ENCODE data around the gene RARS2. TPM values are rescaled to one million over a fixed set of nuclear protein-coding genes. Genes with fewer than 3 reads are reported as not detected.

RARS2 gene
- total RNA-seq, 5 donors from 2014 or later (not counting 1 experiment from before 2014, with no cell fraction given): 27.5 to 31.4 (median 28.4) TPM

GRCh38 chr6:87483929-87484328 is 105.9 kb downstream of the RARS2 start:
- CTCF ChIA-PET: no interaction called here
- Mint-ChIP-seq H3K4me3 (no peak overlapping the region), H3K4me1 (peaks cover 5 to 25% (median 10%) of the 10 kb centered on the region in 3 donors)

GRCh38 chr6:87482366-87482765 is 107.4 kb downstream of the RARS2 start:
- Histone ChIP-seq H3K36me3 (ENCODE audit: control insufficient read depth in 2 of 2, extremely low read depth in 1 of 2, insufficient read depth in 1 of 2, low read length in 1 of 2) (peaks cover 6 to 28% of the 10 kb centered on the region in 2 donors), H3K4me3 (ENCODE audit: control insufficient read depth in 1 of 2, extremely low read depth in 1 of 2, low read length in 1 of 2) (no peak overlapping the region), H3K27ac (ENCODE audit: low read length) (no peak overlapping the region), H3K27me3 (replicated peaks in 1 of 2; ENCODE audit: control insufficient read depth in 2 of 2, extremely low read depth in 1 of 2, insufficient read depth in 2 of 2, low read length in 1 of 2) (no peaks in the 10 kb centered on the region), H3K4me1 (ENCODE audit: control insufficient read depth in 1 of 2, extremely low read depth in 1 of 2, insufficient read depth in 2 of 2, low read length in 2 of 2) (peaks cover 0 to 4% of the 10 kb centered on the region in 2 experiments), H3K9me3 (no peaks in the 10 kb centered on the region)
- DNase-seq (no peak), ATAC-seq (replicated peaks in 1 of 4) (no peak)
- H3K27ac Mint-ChIP-seq: no peak overlapping the region
- ChIA-PET CTCF (interaction anchor here in 1 of 2 donors (0.5 kb wide), 1 partner anchor 309 kb away, joined by 3 read pairs; no protein-coding TSS in a partner anchor), POLR2A (no interaction called here)
- peaks cover 2 to 21% (median 6%) of the 10 kb centered on the region in 3 donors for H3K4me1 Mint-ChIP-seq
- H3K9me3 Mint-ChIP-seq: no peaks in the 10 kb centered on the region
- H3K27me3 Mint-ChIP-seq: no peaks in the 10 kb centered on the region
- H3K36me3 Mint-ChIP-seq: peaks cover 42% of the 10 kb centered on the region
- no CpG with 5 or more reads among the region's 4 CpGs for WGBS (ENCODE audit: insufficient coverage)
- no peak overlapping the region for H3K4me3 Mint-ChIP-seq

More at GRCh38 chr6:87483929-87484328, 105.9 kb downstream of the RARS2 start:
- Mint-ChIP-seq H3K27ac (no peak overlapping the region), H3K27me3 (no peaks in the 10 kb centered on the region), H3K36me3 (peaks cover 39% of the 10 kb centered on the region), H3K9me3 (no peaks in the 10 kb centered on the region)
- POLR2A ChIA-PET: no interaction called here
- H3K4me3 ChIP-seq (ENCODE audit: control insufficient read depth in 1 of 2, extremely low read depth in 1 of 2, low read length in 1 of 2): no peak overlapping the region
- H3K4me1 ChIP-seq (ENCODE audit: control insufficient read depth in 1 of 2, extremely low read depth in 1 of 2, insufficient read depth in 2 of 2, low read length in 2 of 2): peaks cover 0 to 4% of the 10 kb centered on the region in 2 experiments
- DNase-seq (peak in 7 of 35 experiments; percentile 2 to 13 (median 7)), ATAC-seq (replicated peaks in 1 of 4) (no peak)
- no peak overlapping the region for H3K27ac ChIP-seq (ENCODE audit: low read length)
- 30% methylated on average over 2 of the region's 9 CpGs for WGBS (ENCODE audit: insufficient coverage)
- no peaks in the 10 kb centered on the region for H3K9me3 ChIP-seq
- no peaks in the 10 kb centered on the region for H3K27me3 ChIP-seq (replicated peaks in 1 of 2; ENCODE audit: control insufficient read depth in 2 of 2, extremely low read depth in 1 of 2, insufficient read depth in 2 of 2, low read length in 1 of 2)
- peaks cover 6 to 14% of the 10 kb centered on the region in 2 donors for H3K36me3 ChIP-seq (ENCODE audit: control insufficient read depth in 2 of 2, extremely low read depth in 1 of 2, insufficient read depth in 1 of 2, low read length in 1 of 2)

DNA sequence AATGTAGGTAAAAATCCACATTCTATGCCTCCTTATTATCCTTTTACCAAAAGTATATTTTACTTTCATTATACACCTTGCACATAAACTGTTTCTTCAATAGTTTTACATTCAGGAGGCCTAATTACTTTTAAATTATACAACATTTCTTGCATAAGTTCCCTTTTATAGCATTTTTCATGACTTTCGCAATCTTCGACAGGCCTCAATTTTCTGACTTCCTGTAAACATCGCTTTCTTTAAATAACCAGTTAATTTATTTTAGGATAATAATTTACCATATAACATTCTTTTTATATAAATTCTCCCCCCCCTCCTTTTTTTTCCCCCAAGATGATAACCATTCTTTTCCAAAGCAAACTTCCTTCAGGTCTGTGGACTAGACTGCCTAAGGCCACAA is 107.9 kb downstream of the RARS2 start:
- no peaks in the 10 kb centered on the region for H3K9me3 ChIP-seq
- H3K27ac ChIP-seq (ENCODE audit: low read length): no peak overlapping the region
- Mint-ChIP-seq H3K27me3 (no peaks in the 10 kb centered on the region), H3K4me1 (peaks cover 2 to 18% (median 4%) of the 10 kb centered on the region in 3 donors), H3K27ac (no peak overlapping the region), H3K36me3 (peaks cover 42% of the 10 kb centered on the region), H3K9me3 (no peaks in the 10 kb centered on the region), H3K4me3 (no peak overlapping the region)
- no peaks in the 10 kb centered on the region for H3K27me3 ChIP-seq (replicated peaks in 1 of 2; ENCODE audit: control insufficient read depth in 2 of 2, extremely low read depth in 1 of 2, insufficient read depth in 2 of 2, low read length in 1 of 2)
- peaks cover 0 to 4% of the 10 kb centered on the region in 2 experiments for H3K4me1 ChIP-seq (ENCODE audit: control insufficient read depth in 1 of 2, extremely low read depth in 1 of 2, insufficient read depth in 2 of 2, low read length in 2 of 2)
- peaks cover 6 to 29% of the 10 kb centered on the region in 2 donors for H3K36me3 ChIP-seq (ENCODE audit: control insufficient read depth in 2 of 2, extremely low read depth in 1 of 2, insufficient read depth in 1 of 2, low read length in 1 of 2)
- ATAC-seq (replicated peaks in 1 of 4): no peak
- POLR2A ChIA-PET: no interaction called here
- no peak for DNase-seq
- CTCF ChIA-PET: interaction anchor here in 1 of 2 donors (0.5 to 0.7 kb wide), 2 partner anchors 9 to 309 kb away, joined by 3 to 4 read pairs; partner anchors contain the start of gene SLC35A1
- H3K4me3 ChIP-seq (ENCODE audit: control insufficient read depth in 1 of 2, extremely low read depth in 1 of 2, low read length in 1 of 2): no peak overlapping the region
- no CpG with 5 or more reads among the region's 3 CpGs for whole genome bisulfite sequencing (ENCODE audit: insufficient coverage)

- H3K27ac Mint-ChIP-seq: peak overlapping the region; percentile 99 to 100
- DNase-seq (peak in 30 of 35 experiments; percentile 33 to 72 (median 54)), ATAC-seq (replicated peaks in 1 of 4) (peak; percentile 71 to 72 (median 72))
- peaks cover 10% of the 10 kb centered on the region for H3K36me3 Mint-ChIP-seq
- ChIA-PET POLR2A (no interaction called here), CTCF (no interaction called here)
- H3K9me3 ChIP-seq: no peaks in the 10 kb centered on the region
- peaks cover 6 to 12% of the 10 kb centered on the region in 2 experiments for H3K4me1 ChIP-seq (ENCODE audit: control insufficient read depth in 1 of 2, extremely low read depth in 1 of 2, insufficient read depth in 2 of 2, low read length in 2 of 2)
- peaks cover 0 to under 1% of the 10 kb centered on the region in 2 donors for H3K27me3 Mint-ChIP-seq
- 0% methylated on average over 1 of the region's 15 CpGs for WGBS (ENCODE audit: insufficient coverage)
- peak overlapping the region; percentile 96 to 98 (median 96) for H3K4me3 Mint-ChIP-seq
- no peaks in the 10 kb centered on the region for H3K27me3 ChIP-seq (replicated peaks in 1 of 2; ENCODE audit: control insufficient read depth in 2 of 2, extremely low read depth in 1 of 2, insufficient read depth in 2 of 2, low read length in 1 of 2)
- H3K36me3 ChIP-seq (ENCODE audit: control insufficient read depth in 2 of 2, extremely low read depth in 1 of 2, insufficient read depth in 1 of 2, low read length in 1 of 2): peaks cover 0 to 11% of the 10 kb centered on the region in 2 donors
- H3K4me3 ChIP-seq (ENCODE audit: control insufficient read depth in 1 of 2, extremely low read depth in 1 of 2, low read length in 1 of 2): peak overlapping the region; percentile 93 to 98
- H3K4me1 Mint-ChIP-seq: peaks cover 14 to 33% (median 29%) of the 10 kb centered on the region in 3 donors
- peak overlapping the region; percentile 93 for H3K27ac ChIP-seq (ENCODE audit: low read length)
- no peaks in the 10 kb centered on the region for H3K9me3 Mint-ChIP-seq
Observed at GRCh38 chr6:87473419-87473903, 116.3 kb downstream of the RARS2 start.

- Histone ChIP-seq H3K27me3 (replicated peaks in 1 of 2; ENCODE audit: control insufficient read depth in 2 of 2, extremely low read depth in 1 of 2, insufficient read depth in 2 of 2, low read length in 1 of 2) (no peaks in the 10 kb centered on the region), H3K36me3 (ENCODE audit: control insufficient read depth in 2 of 2, extremely low read depth in 1 of 2, insufficient read depth in 1 of 2, low read length in 1 of 2) (peaks cover 0 to 5% of the 10 kb centered on the region in 2 donors), H3K4me1 (ENCODE audit: control insufficient read depth in 1 of 2, extremely low read depth in 1 of 2, insufficient read depth in 2 of 2, low read length in 2 of 2) (peaks cover 6 to 12% of the 10 kb centered on the region in 2 experiments), H3K4me3 (ENCODE audit: control insufficient read depth in 1 of 2, extremely low read depth in 1 of 2, low read length in 1 of 2) (peak within 1 kb of the TSS; percentile 93 to 98), H3K27ac (ENCODE audit: low read length) (peak within 1 kb of the TSS; percentile 93), H3K9me3 (no peaks in the 10 kb centered on the region)
- H3K4me1 Mint-ChIP-seq: peaks cover 14 to 33% (median 29%) of the 10 kb centered on the region in 3 donors
- peak within 1 kb of the TSS; percentile 96 to 98 (median 96) for H3K4me3 Mint-ChIP-seq
- DNase-seq (peak; percentile 63 to 89 (median 78)), ATAC-seq (replicated peaks in 1 of 4) (peak; percentile 93 to 96 (median 94))
- H3K36me3 Mint-ChIP-seq: peaks cover 3% of the 10 kb centered on the region
- peaks cover 2 to 8% of the 10 kb centered on the region in 2 donors for H3K27me3 Mint-ChIP-seq
- 0% methylated on average over 64 of the region's 70 CpGs for WGBS (ENCODE audit: insufficient coverage)
- peak within 1 kb of the TSS; percentile 99 to 100 for H3K27ac Mint-ChIP-seq
- no peaks in the 10 kb centered on the region for H3K9me3 Mint-ChIP-seq
- CTCF ChIA-PET: interaction anchor here in 1 of 2 donors (0.6 to 0.9 kb wide), 3 partner anchors 9 to 151 kb away, joined by 3 to 4 read pairs (median 3); no protein-coding TSS in a partner anchor
- POLR2A ChIA-PET: interaction anchor here in 1 of 2 donors (0.7 to 0.9 kb wide), 2 partner anchors 118 to 1398 kb away, joined by 3 read pairs; no protein-coding TSS in a partner anchor
Observed at GRCh38 chr6:87472525-87473418, 117.0 kb downstream of the RARS2 start, which contains the start of gene SLC35A1. Gene SLC35A1, plus strand, starts transcription at chr6:87472974. Its CDS starts 30 bp downstream, at chr6:87473004.

DNA sequence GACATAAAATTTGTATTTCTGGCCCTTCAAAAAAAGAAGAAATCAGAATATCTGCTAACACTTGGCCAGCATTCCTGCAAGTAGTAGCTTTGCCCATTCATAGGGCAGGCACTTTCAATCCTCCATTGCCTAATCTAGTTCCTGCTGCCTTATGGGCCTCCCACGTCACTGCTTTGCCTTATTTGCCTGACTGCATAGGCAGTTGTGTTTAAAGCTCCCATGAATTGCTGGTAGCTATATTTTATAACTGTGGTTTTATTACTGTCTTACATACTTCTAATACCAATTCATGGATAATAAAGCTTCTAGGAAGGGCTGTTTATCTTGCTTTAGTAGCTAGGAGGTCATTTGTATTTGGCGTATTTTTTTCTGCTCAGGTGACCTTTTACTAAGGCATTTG is 124.7 kb downstream of the RARS2 start:
- H3K36me3 ChIP-seq (ENCODE audit: control insufficient read depth in 2 of 2, extremely low read depth in 1 of 2, insufficient read depth in 1 of 2, low read length in 1 of 2): no peaks in the 10 kb centered on the region
- no peaks in the 10 kb centered on the region for H3K4me1 ChIP-seq (ENCODE audit: control insufficient read depth in 1 of 2, extremely low read depth in 1 of 2, insufficient read depth in 2 of 2, low read length in 2 of 2)
- DNase-seq (no peak), ATAC-seq (replicated peaks in 1 of 4) (no peak)
- Mint-ChIP-seq H3K36me3 (no peaks in the 10 kb centered on the region), H3K4me1 (no peaks in the 10 kb centered on the region), H3K9me3 (peaks cover 0 to 9% (median 6%) of the 10 kb centered on the region in 3 donors), H3K27me3 (peaks cover 21 to 28% of the 10 kb centered on the region in 2 donors), H3K27ac (no peak overlapping the region), H3K4me3 (no peak overlapping the region)
- H3K9me3 ChIP-seq: no peaks in the 10 kb centered on the region
- peaks cover 0 to 2% of the 10 kb centered on the region in 2 experiments for H3K27me3 ChIP-seq (replicated peaks in 1 of 2; ENCODE audit: control insufficient read depth in 2 of 2, extremely low read depth in 1 of 2, insufficient read depth in 2 of 2, low read length in 1 of 2)
- CTCF ChIA-PET: interaction anchor here (0.6 to 1.1 kb wide), 2 partner anchors 12 to 224 kb away, joined by 3 to 4 read pairs; no protein-coding TSS in a partner anchor
- POLR2A ChIA-PET: no interaction called here
- H3K4me3 ChIP-seq (ENCODE audit: control insufficient read depth in 1 of 2, extremely low read depth in 1 of 2, low read length in 1 of 2): no peak overlapping the region
- no CpG with 5 or more reads among the region's 2 CpGs for WGBS (ENCODE audit: insufficient coverage)
- no peak overlapping the region for H3K27ac ChIP-seq (ENCODE audit: low read length)
